Hematopoietic multipotent progenitor cell (in vitro differentiated cells): ENCODE measurements around the gene POGLUT2. TPM values are rescaled to one million over a fixed set of nuclear protein-coding genes. Genes with fewer than 3 reads are reported as not detected.

Source experiments
- DNase-seq, 3 donors: peaks; one replicate each; pipeline ENCODE4 v3.0.0-alpha.2; 2011 to 2015; ENCODE audit warnings: low read depth in 2 of 3, low spot score in 2 of 3
- total RNA-seq: library from RNA; depleted of rRNA; stranded (reverse); fragments of >200 nt; gene quantifications from one replicate; pipeline ENCODE4 v1.2.3, GENCODE V29; 2012

Gene POGLUT2
- 9.4 TPM for total RNA-seq

GRCh38 chr13:102798581-102799425 lies at the start of gene POGLUT2, which contains the start of gene BIVM:
Gene POGLUT2, minus strand, starts transcription at chr13:102798976. Its CDS starts 306 bp downstream, at chr13:102798670.
Gene BIVM, plus strand, starts transcription at chr13:102799119. Its CDS starts 8,149 bp downstream, at chr13:102807268.
- DNase-seq, result peak in 2 of 3 donors; percentile 84 to 89

GRCh38 chr13:102847272-102848234 lies 48.8 kb upstream of the POGLUT2 start:
- peak in 2 of 3 donors; percentile 29 to 59 for DNase-seq

GRCh38 chr13:102846261-102847015 lies 47.7 kb upstream of the POGLUT2 start:
- peak; percentile 35 to 61 (median 46) for DNase-seq

- DNase-seq, result peak; percentile 98 to 99 (median 98)
Measured at GRCh38 chr13:102845630-102846260, 47.0 kb upstream of the POGLUT2 start, which contains the start of gene ERCC5. Gene ERCC5, plus strand, starts transcription at chr13:102846032. Its CDS starts 235 bp downstream, at chr13:102846267.

- DNase-seq, result no peak
Measured at GRCh38 chr13:102845289-102845629, 46.5 kb upstream of the POGLUT2 start.

- DNase-seq, result no peak
Measured at GRCh38 chr13:102839462-102839861, 40.7 kb upstream of the POGLUT2 start.

- no peak for DNase-seq
Measured at GRCh38 chr13:102838982-102839381, 40.2 kb upstream of the POGLUT2 start.

- no peak for DNase-seq
Measured at GRCh38 chr13:102838273-102838672, 39.5 kb upstream of the POGLUT2 start.

- no peak for DNase-seq
Measured at GRCh38 chr13:102836471-102836870, 37.7 kb upstream of the POGLUT2 start.

GRCh38 chr13:102830646-102831045 lies 31.9 kb upstream of the POGLUT2 start:
- DNase-seq, result no peak

GRCh38 chr13:102825921-102826706 lies 27.3 kb upstream of the POGLUT2 start:
- no peak for DNase-seq

GRCh38 chr13:102825400-102825799 lies 26.6 kb upstream of the POGLUT2 start:
- no peak for DNase-seq

GRCh38 chr13:102817907-102818306 lies 19.1 kb upstream of the POGLUT2 start:
- DNase-seq, result no peak

- no peak for DNase-seq
Measured at GRCh38 chr13:102817241-102817640, 18.5 kb upstream of the POGLUT2 start.

- no peak for DNase-seq
Measured at GRCh38 chr13:102816708-102817107, 17.9 kb upstream of the POGLUT2 start.

GRCh38 chr13:102815788-102816187 lies 17.0 kb upstream of the POGLUT2 start:
- DNase-seq, result no peak

- DNase-seq, result no peak
Measured at GRCh38 chr13:102814793-102815192, 16.0 kb upstream of the POGLUT2 start.

- DNase-seq, result no peak
Measured at GRCh38 chr13:102814025-102814607, 15.3 kb upstream of the POGLUT2 start.
